Spinal cord (tissue), 10 donors: ENCODE results near the gene EML4. TPM values are rescaled to one million over a fixed set of nuclear protein-coding genes. Genes with fewer than 3 reads are reported as not detected.

ENCODE experiments used
- DNase-seq, 6 donors: peaks; one replicate each; pipeline versions ENCODE4 v3.0.0 to v3.0.0-alpha.2; 2013 to 2015; ENCODE audit warnings: low spot score in 6 of 6, low read depth in 4 of 6
- H3K27ac ChIP-seq: one replicate; pipeline ENCODE4 v1.5.1; 2013; ENCODE audit warnings: low read depth, low read length, control low read depth
- H3K27me3 ChIP-seq: one replicate; pipeline ENCODE4 v1.6.1; 2013; ENCODE audit warnings: low read length; ENCODE audit not compliant: control insufficient read depth, insufficient read depth
- H3K36me3 ChIP-seq: one replicate; pipeline ENCODE4 v1.6.1; 2013; ENCODE audit warnings: low read length; ENCODE audit not compliant: control insufficient read depth, insufficient read depth
- H3K4me1 ChIP-seq: one replicate; pipeline ENCODE4 v1.6.1; 2013; ENCODE audit warnings: low read length; ENCODE audit not compliant: control insufficient read depth, insufficient read depth
- H3K4me3 ChIP-seq: one replicate; pipeline ENCODE4 v1.5.1; 2013; ENCODE audit warnings: low read depth, low read length, control low read depth
- H3K9me3 ChIP-seq: one replicate; pipeline ENCODE4 v1.6.1; 2013; ENCODE audit warnings: low read length; ENCODE audit not compliant: control insufficient read depth, insufficient read depth
- WGBS: methylation state at CpG from one replicate; pipeline ENCODE4 v1.1.5; 2013; ENCODE audit warnings: missing lambda C conversion rate; ENCODE audit not compliant: insufficient coverage; 5-methylcytosine and 5-hydroxymethylcytosine counted together
- polyA plus RNA-seq, 2 donors: library from polyadenylated mRNA; unstranded; fragments of 120-200 nt; gene quantifications; one replicate each; pipeline ENCODE4 v1.2.1, GENCODE V29; 2013; ENCODE audit not compliant: insufficient read length in 2 of 2
- total RNA-seq, 2 donors: library from RNA; depleted of rRNA in 1 of 2; stranded (reverse); fragments of 120-200 nt in 1 of 2; fragments of >200 nt in 1 of 2; gene quantifications; one replicate each; pipeline versions ENCODE4 v1.2.3 to v1.2.4, GENCODE V29; 2013 to 2014
- donor health status: healthy.

EML4 gene
- total and polyA plus RNA-seq, 4 donors: 31.6 to 68.8 (median 44.9) TPM

DNA sequence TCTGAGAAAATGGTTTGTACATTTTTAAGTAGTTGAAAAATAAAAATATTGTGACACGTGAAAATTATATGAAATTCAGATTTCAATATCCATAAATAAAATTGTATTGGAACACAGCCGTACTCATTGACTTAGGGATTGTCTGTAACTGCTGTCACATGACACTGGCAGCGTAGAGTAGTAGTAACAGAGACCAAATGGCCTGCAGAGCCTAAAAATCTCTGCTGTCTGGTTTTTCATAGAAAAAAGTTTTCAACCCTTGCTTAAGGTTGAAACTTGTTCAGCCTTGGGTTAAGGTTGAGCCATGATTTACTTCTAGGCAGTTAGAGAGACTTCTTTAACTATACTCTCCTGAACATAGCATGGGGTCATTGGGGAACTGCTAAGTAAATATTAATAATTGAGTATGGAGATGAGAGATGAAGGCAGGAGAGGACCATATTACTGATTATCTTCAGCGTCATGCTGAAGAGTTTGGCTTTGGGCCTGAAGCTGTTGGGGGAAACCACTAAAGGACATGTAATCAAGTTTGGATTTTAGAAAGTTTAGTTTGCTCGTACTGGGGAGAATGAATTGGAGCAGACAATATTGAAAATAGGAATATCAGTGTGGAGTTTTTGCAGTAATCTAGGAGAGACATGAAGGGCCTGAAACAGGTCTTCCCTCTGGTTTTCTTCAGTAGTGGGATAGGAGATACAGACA is 16.2 kb downstream of the EML4 start:
- H3K27ac ChIP-seq: no peak overlapping the region
- H3K36me3 ChIP-seq: no peaks in the 10 kb centered on the region
- H3K27me3 ChIP-seq: no peaks in the 10 kb centered on the region
- no peaks in the 10 kb centered on the region for H3K9me3 ChIP-seq
- DNase-seq: no peak
- H3K4me3 ChIP-seq: no peak overlapping the region
- no peaks in the 10 kb centered on the region for H3K4me1 ChIP-seq
- 73% methylated on average over 4 of the region's 5 CpGs for whole genome bisulfite sequencing

DNA sequence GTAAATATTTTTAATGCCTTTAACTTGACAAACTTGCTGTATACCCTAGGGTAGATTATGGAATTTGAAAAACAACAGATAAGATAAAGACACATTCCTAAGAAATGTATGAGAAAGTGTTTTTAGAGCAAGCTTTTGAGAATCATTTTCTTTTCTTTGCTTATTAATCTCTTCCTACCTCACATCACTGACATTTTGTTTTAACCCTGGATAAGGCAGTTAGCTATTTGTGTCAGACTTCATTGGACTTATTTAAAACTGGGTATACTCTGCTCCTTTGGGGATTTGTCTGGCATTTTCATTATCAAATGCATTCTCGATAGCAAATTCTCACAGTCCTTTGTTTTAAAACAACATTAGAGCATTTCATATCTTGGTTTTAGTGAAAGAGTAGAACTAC is 17.2 kb downstream of the EML4 start:
- Histone ChIP-seq H3K4me1 (no peaks in the 10 kb centered on the region), H3K9me3 (no peaks in the 10 kb centered on the region), H3K27me3 (no peaks in the 10 kb centered on the region), H3K27ac (no peak overlapping the region), H3K36me3 (no peaks in the 10 kb centered on the region), H3K4me3 (no peak overlapping the region)
- no CpG with 5 or more reads among the region's 1 CpG for WGBS
- DNase-seq: no peak

DNA sequence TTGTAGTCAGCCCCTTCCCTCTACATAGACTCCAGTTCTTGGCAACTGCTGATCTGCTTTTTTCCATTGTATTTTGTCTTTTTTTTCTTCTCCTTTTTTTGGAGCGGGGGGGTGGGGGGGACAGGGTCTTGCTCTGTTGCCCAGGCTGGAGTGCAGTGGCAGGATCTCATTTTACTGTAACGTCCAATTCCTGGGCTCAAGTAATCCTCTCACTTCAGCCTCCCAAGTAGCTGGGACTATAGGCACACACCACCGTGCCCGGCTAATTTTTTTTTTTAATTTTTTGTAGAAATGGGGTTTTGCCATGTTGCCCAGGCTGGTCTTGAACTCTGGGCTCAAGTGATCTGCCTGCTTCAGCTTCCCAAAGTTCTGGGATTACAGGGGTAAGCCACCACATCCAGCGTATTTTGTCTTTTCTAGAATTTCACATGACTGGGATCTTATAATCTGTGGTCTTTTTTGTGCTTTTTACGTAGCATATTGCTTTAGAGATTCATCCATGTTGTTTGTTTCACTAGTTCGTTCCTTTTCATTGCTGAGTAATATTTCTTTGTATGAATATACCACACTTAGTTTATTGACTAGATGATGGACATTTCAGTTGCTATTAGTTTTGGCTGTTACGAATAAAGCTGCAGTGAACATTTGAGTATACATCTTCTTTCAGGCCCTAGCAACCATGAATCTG is 17.9 kb downstream of the EML4 start:
- H3K27me3 ChIP-seq: no peaks in the 10 kb centered on the region
- H3K9me3 ChIP-seq: no peaks in the 10 kb centered on the region
- H3K27ac ChIP-seq: no peak overlapping the region
- no CpG with 5 or more reads among the region's 8 CpGs for WGBS
- no peak for DNase-seq
- H3K4me3 ChIP-seq: no peak overlapping the region
- no peaks in the 10 kb centered on the region for H3K36me3 ChIP-seq
- H3K4me1 ChIP-seq: no peaks in the 10 kb centered on the region

GRCh38 chr2:42187886-42188285 is 18.7 kb downstream of the EML4 start:
- no CpG with 5 or more reads among the region's 3 CpGs for WGBS
- H3K4me3 ChIP-seq: no peak overlapping the region
- no peaks in the 10 kb centered on the region for H3K36me3 ChIP-seq
- H3K9me3 ChIP-seq: no peaks in the 10 kb centered on the region
- DNase-seq: no peak
- no peaks in the 10 kb centered on the region for H3K4me1 ChIP-seq
- no peak overlapping the region for H3K27ac ChIP-seq
- no peaks in the 10 kb centered on the region for H3K27me3 ChIP-seq

DNA sequence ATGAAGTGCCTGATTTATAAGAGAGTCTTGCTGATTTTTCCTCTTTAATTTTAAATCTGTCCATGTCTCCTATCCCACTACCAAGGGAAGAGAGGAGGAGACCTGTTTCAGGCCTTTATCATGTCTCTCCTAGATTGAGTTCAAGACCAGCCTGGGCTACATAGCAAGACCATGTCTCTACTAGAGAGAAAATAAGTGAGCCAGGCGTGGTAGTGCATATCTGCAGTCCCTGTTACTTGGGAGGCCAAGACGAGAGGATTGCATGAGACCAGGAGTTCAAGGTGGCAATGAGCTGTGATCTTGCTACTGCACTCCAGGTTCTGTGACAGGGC is 20.0 kb downstream of the EML4 start:
- Histone ChIP-seq H3K27me3 (no peaks in the 10 kb centered on the region), H3K4me3 (no peak overlapping the region), H3K36me3 (no peaks in the 10 kb centered on the region), H3K9me3 (no peaks in the 10 kb centered on the region), H3K27ac (no peak overlapping the region), H3K4me1 (no peaks in the 10 kb centered on the region)
- 100% methylated on average over 2 of the region's 2 CpGs for WGBS
- no peak for DNase-seq

GRCh38 chr2:42190191-42190590 is 21.0 kb downstream of the EML4 start:
- WGBS: 71% methylated on average over 1 of the region's 2 CpGs
- H3K9me3 ChIP-seq: no peaks in the 10 kb centered on the region
- no peak overlapping the region for H3K27ac ChIP-seq
- H3K4me3 ChIP-seq: no peak overlapping the region
- DNase-seq: no peak
- no peaks in the 10 kb centered on the region for H3K36me3 ChIP-seq
- no peaks in the 10 kb centered on the region for H3K4me1 ChIP-seq
- no peaks in the 10 kb centered on the region for H3K27me3 ChIP-seq

GRCh38 chr2:42191285-42192009 is 22.3 kb downstream of the EML4 start:
- no peaks in the 10 kb centered on the region for H3K36me3 ChIP-seq
- no peak overlapping the region for H3K4me3 ChIP-seq
- H3K27ac ChIP-seq: no peak overlapping the region
- H3K9me3 ChIP-seq: no peaks in the 10 kb centered on the region
- WGBS: 93% methylated on average over 3 of the region's 10 CpGs
- no peaks in the 10 kb centered on the region for H3K4me1 ChIP-seq
- no peak for DNase-seq
- H3K27me3 ChIP-seq: no peaks in the 10 kb centered on the region

- Histone ChIP-seq H3K27ac (no peak overlapping the region), H3K4me3 (no peak overlapping the region), H3K36me3 (no peaks in the 10 kb centered on the region), H3K27me3 (no peaks in the 10 kb centered on the region), H3K9me3 (no peaks in the 10 kb centered on the region), H3K4me1 (no peaks in the 10 kb centered on the region)
- DNase-seq: no peak
- WGBS: 100% methylated on average over 2 of the region's 5 CpGs
Observed at GRCh38 chr2:42192010-42192373, 22.8 kb downstream of the EML4 start.

- 81% methylated on average over 3 of the region's 3 CpGs for WGBS
- H3K27ac ChIP-seq: no peak overlapping the region
- DNase-seq: no peak
Observed at GRCh38 chr2:42192652-42193566, 23.8 kb downstream of the EML4 start.

More at GRCh38 chr2:42192652-42193566, 23.8 kb downstream of the EML4 start:
- no peaks in the 10 kb centered on the region for H3K27me3 ChIP-seq
- H3K9me3 ChIP-seq: no peaks in the 10 kb centered on the region
- no peak overlapping the region for H3K4me3 ChIP-seq
- H3K36me3 ChIP-seq: no peaks in the 10 kb centered on the region
- H3K4me1 ChIP-seq: no peaks in the 10 kb centered on the region
